ENCODE measurements around the gene SLC23A1.

GRCh38 chr5:139392324-139392677, 9.2 kb upstream of the SLC23A1 start:
- TF ChIP-seq CTCF (IDR thresholded peaks at IDR 0.05; ENCODE audit: low read depth, low read length, poor library complexity, severe bottlenecking) = no peak
- TF ChIP-seq EZH2phosphoT487 (IDR thresholded peaks at IDR 0.05; ENCODE audit: borderline replicate concordance, low read length) = no peak

All from DOHH2 (cell line).